Measurements from ENCODE around the gene IL23A. TPM values are rescaled to one million over a fixed set of nuclear protein-coding genes. Genes with fewer than 3 reads are reported as not detected.
A peak's percentile ranks its signal among the peaks of the same experiment; 100 is the strongest.

IL23A gene
- total and polyA plus RNA-seq, 2 experiments from 2014 or later = 2.5 to 8.0 TPM

DNA sequence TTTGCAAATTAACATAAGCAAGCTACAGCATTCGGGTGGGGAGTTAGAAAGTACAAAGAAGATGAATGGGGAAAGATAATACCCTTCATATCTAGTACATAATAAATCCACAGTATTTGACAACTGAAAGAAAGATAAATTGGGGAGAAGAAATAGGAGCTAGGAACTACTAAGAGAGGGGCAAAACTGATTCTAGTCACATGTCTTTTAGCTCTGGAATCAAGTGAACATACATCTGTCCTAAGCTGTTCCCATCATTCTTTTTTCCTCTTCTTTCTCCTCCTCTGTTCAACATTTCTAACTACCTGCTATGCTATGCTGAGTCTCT lies 39.3 kb downstream of the IL23A start:
- Histone ChIP-seq H3K79me2 (replicated peaks; ENCODE audit: insufficient read depth) (no peaks in the 10 kb centered on the region), H3K4me2 (no peak overlapping the region), H3K27me3 (ENCODE audit: insufficient read depth) (no peaks in the 10 kb centered on the region), H3K4me3 (no peak overlapping the region), H3K9me2 (ENCODE audit: insufficient read depth) (no peaks in the 10 kb centered on the region), H2AFZ (peak overlapping the region; percentile 96), H3F3A (replicated peaks; ENCODE audit: low read depth) (no peaks in the 10 kb centered on the region; the same call in 1 of the 2 replicates), H3K36me3 (ENCODE audit: insufficient read depth) (no peaks in the 10 kb centered on the region), H3K27ac (ENCODE audit: low read depth) (no peak overlapping the region), H3K4me1 (ENCODE audit: insufficient read depth) (peaks cover 6% of the 10 kb centered on the region; the same call in 1 of the 2 replicates), H4K20me1 (replicated peaks; ENCODE audit: insufficient read depth) (no peaks in the 10 kb centered on the region)
- Mint-ChIP-seq H3K4me1 (peaks cover 11% of the 10 kb centered on the region; the same call in 2 of the 3 replicates), H3K27ac (no peak overlapping the region), H3K9me3 (peaks cover 7% of the 10 kb centered on the region; the same call in 2 of the 3 replicates), H3K4me3 (no peak overlapping the region), H3K27me3 (ENCODE audit: insufficient read depth, low read depth, poor library complexity) (peaks cover 5% of the 10 kb centered on the region), H3K36me3 (ENCODE audit: low read depth) (no peaks in the 10 kb centered on the region)
- DNase-seq (ENCODE audit: low spot score) (no peak), ATAC-seq (no peak)
- TF ChIP-seq, protein P1, sequence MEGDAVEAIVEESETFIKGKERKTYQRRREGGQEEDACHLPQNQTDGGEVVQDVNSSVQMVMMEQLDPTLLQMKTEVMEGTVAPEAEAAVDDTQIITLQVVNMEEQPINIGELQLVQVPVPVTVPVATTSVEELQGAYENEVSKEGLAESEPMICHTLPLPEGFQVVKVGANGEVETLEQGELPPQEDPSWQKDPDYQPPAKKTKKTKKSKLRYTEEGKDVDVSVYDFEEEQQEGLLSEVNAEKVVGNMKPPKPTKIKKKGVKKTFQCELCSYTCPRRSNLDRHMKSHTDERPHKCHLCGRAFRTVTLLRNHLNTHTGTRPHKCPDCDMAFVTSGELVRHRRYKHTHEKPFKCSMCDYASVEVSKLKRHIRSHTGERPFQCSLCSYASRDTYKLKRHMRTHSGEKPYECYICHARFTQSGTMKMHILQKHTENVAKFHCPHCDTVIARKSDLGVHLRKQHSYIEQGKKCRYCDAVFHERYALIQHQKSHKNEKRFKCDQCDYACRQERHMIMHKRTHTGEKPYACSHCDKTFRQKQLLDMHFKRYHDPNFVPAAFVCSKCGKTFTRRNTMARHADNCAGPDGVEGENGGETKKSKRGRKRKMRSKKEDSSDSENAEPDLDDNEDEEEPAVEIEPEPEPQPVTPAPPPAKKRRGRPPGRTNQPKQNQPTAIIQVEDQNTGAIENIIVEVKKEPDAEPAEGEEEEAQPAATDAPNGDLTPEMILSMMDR (conservative IDR thresholded peaks at IDR 0.05; ENCODE audit: low read depth in 2 of 2) = no peak
- no peak for TF ChIP-seq NANOG (IDR thresholded peaks at IDR 0.05; ENCODE audit: borderline replicate concordance)
- no peak for TF ChIP-seq CREB1 (CRISPR knock-in tag; IDR thresholded peaks at IDR 0.05; ENCODE audit: low read depth)
- no peak for TF ChIP-seq POLR2AphosphoS5 (IDR thresholded peaks at IDR 0.05; ENCODE audit: low read depth)
- no peak for TF ChIP-seq ETS1 (IDR thresholded peaks at IDR 0.05)
- no peak for TF ChIP-seq JUNB (IDR thresholded peaks at IDR 0.05; ENCODE audit: unreplicated experiment)

- no peak overlapping the region for H3K4me2 ChIP-seq
- ATAC-seq (no peak), DNase-seq (ENCODE audit: low spot score) (no peak)
- peaks cover 4% of the 10 kb centered on the region for H3K4me1 ChIP-seq (ENCODE audit: insufficient read depth)
- Mint-ChIP-seq H3K27me3 (ENCODE audit: insufficient read depth, low read depth, poor library complexity) (peaks cover 7% of the 10 kb centered on the region), H3K4me3 (no peak overlapping the region), H3K27ac (no peak overlapping the region), H3K9me3 (no peaks in the 10 kb centered on the region), H3K4me1 (peaks cover 9% of the 10 kb centered on the region; the same call in 2 of the 3 replicates), H3K36me3 (ENCODE audit: low read depth) (no peaks in the 10 kb centered on the region)
- H3F3A ChIP-seq (replicated peaks; ENCODE audit: low read depth) = no peaks in the 10 kb centered on the region; the same call in 1 of the 2 replicates
- no peak overlapping the region for H3K27ac ChIP-seq (ENCODE audit: low read depth)
- H3K4me3 ChIP-seq = no peak overlapping the region
- no peaks in the 10 kb centered on the region for H3K79me2 ChIP-seq (replicated peaks; ENCODE audit: insufficient read depth)
- no peaks in the 10 kb centered on the region for H3K36me3 ChIP-seq (ENCODE audit: insufficient read depth)
- H3K27me3 ChIP-seq (ENCODE audit: insufficient read depth) = no peaks in the 10 kb centered on the region
- no peaks in the 10 kb centered on the region for H4K20me1 ChIP-seq (replicated peaks; ENCODE audit: insufficient read depth)
- H3K9me2 ChIP-seq (ENCODE audit: insufficient read depth) = no peaks in the 10 kb centered on the region
- H2AFZ ChIP-seq = no peak overlapping the region
- TF ChIP-seq, protein P1 (conservative IDR thresholded peaks at IDR 0.05; ENCODE audit: low read depth in 2 of 2) = no peak
- TF ChIP-seq POLR2AphosphoS5 (IDR thresholded peaks at IDR 0.05; ENCODE audit: low read depth) (no peak), STAT1 (IDR thresholded peaks at IDR 0.05; ENCODE audit: unreplicated experiment) (no peak), JUNB (IDR thresholded peaks at IDR 0.05; ENCODE audit: unreplicated experiment) (no peak), ZNF114 (CRISPR knock-in tag; IDR thresholded peaks at IDR 0.05) (no peak), NANOG (IDR thresholded peaks at IDR 0.05; ENCODE audit: borderline replicate concordance) (no peak), EZH2 (IDR thresholded peaks at IDR 0.05; ENCODE audit: low read depth, unreplicated experiment) (no peak), REST (IDR thresholded peaks at IDR 0.05; ENCODE audit: unreplicated experiment) (no peak)
Observed at GRCh38 chr12:56382611-56383010, 43.9 kb downstream of the IL23A start.
